Keratinocyte (primary cell): Measurements from ENCODE around the gene SCP2. TPM values are rescaled to one million over a fixed set of nuclear protein-coding genes. Genes with fewer than 3 reads are reported as not detected.

ENCODE experiments used
- DNase-seq: peaks from one replicate; pipeline ENCODE4 v3.0.0-alpha.2; 2011; ENCODE audit warnings: low read depth, missing footprints, low spot score
- FAIRE-seq: peaks from 2 replicates; lab custom pipeline; 2011; peaks lifted over from hg19 to GRCh38; lab: Jason Lieb, UNC
- H2AFZ ChIP-seq: 2 replicates; pipeline ENCODE4 v1.6.0; 2012; ENCODE audit warnings: low read length, control low read depth, inconsistent platforms; ENCODE audit not compliant: control insufficient read depth
- H3K27ac ChIP-seq: 2 replicates; pipeline ENCODE4 v1.5.1; 2011; ENCODE audit warnings: low read length; ENCODE audit not compliant: control insufficient read depth, insufficient read depth
- H3K27me3 ChIP-seq: 3 replicates; pipeline ENCODE4 v1.6.0; 2011; ENCODE audit warnings: low read length; ENCODE audit not compliant: control insufficient read depth, insufficient read depth; ENCODE audit errors: extremely low read depth
- H3K36me3 ChIP-seq, 2 experiments: 2 replicates in 1 of 2; 3 replicates in 1 of 2; pipeline ENCODE4 v1.5.1; 2011; ENCODE audit warnings: low read length in 2 of 2, mild to moderate bottlenecking in 1 of 2; ENCODE audit not compliant: control insufficient read depth in 2 of 2, insufficient read depth in 2 of 2; ENCODE audit errors: extremely low read depth in 1 of 2
- H3K4me1 ChIP-seq: 3 replicates; pipeline ENCODE4 v1.5.1; 2011; ENCODE audit warnings: low read length; ENCODE audit not compliant: control insufficient read depth, insufficient read depth; ENCODE audit errors: extremely low read depth
- H3K4me2 ChIP-seq: 3 replicates; pipeline ENCODE4 v1.6.0; 2011; ENCODE audit warnings: low read depth, low read length; ENCODE audit not compliant: control insufficient read depth, insufficient read depth; ENCODE audit errors: extremely low read depth
- H3K4me3 ChIP-seq, 3 experiments: fragments of 200-600 bp in 1 of 3; sonication (generic) in 1 of 3; 2 replicates in 2 of 3; 3 replicates in 1 of 3; pipeline ENCODE4 v1.5.1; 2011 to 2016; ENCODE audit warnings: low read length in 3 of 3, mild to moderate bottlenecking in 3 of 3, control low read depth in 2 of 3, inconsistent platforms in 1 of 3, low read depth in 1 of 3, mixed read lengths in 1 of 3, mixed run types in 1 of 3, moderate library complexity in 1 of 3; ENCODE audit not compliant: control insufficient read depth in 2 of 3, insufficient read depth in 2 of 3; ENCODE audit errors: extremely low read depth in 1 of 3
- H3K79me2 ChIP-seq: 2 replicates; pipeline ENCODE4 v1.6.0; 2012; ENCODE audit warnings: low read length; ENCODE audit not compliant: control insufficient read depth, insufficient read depth
- H3K9ac ChIP-seq: 3 replicates; pipeline ENCODE4 v1.6.0; 2011; ENCODE audit warnings: low read length; ENCODE audit not compliant: control insufficient read depth, insufficient read depth; ENCODE audit errors: extremely low read depth
- H3K9me1 ChIP-seq: 3 replicates; pipeline ENCODE4 v1.6.0; 2011; ENCODE audit warnings: low read length; ENCODE audit not compliant: control insufficient read depth, insufficient read depth; ENCODE audit errors: extremely low read depth
- H3K9me3 ChIP-seq: 2 replicates; pipeline ENCODE4 v1.5.1; 2012; ENCODE audit warnings: low read depth, low read length; ENCODE audit not compliant: control insufficient read depth
- H4K20me1 ChIP-seq: 3 replicates; pipeline ENCODE4 v1.6.0; 2011; ENCODE audit warnings: low read length; ENCODE audit not compliant: control insufficient read depth, insufficient read depth; ENCODE audit errors: extremely low read depth
- EZH2 ChIP-seq: IDR thresholded peaks from one replicate; pipeline ENCODE4 v1.6.1; 2012; ENCODE audit warnings: inconsistent platforms, mild to moderate bottlenecking, low read length, moderate library complexity
- dilution Hi-C: fragments of 300-500 bp; cut with MboI; formaldehyde crosslinking; loops from one replicate; pipeline ENCODE4 v1.7.0; 2020; ENCODE audit warnings: low sequenced_read_pairs; ENCODE audit not compliant: extremely low pct_ligation_motif_present
- polyA plus RNA-seq, 5 experiments: library from polyadenylated mRNA; depleted of rRNA in 3 of 5; stranded (reverse) in 3 of 5; stranded (forward) in 1 of 5; unstranded in 1 of 5; fragments of >200 nt; gene quantifications; 1 replicate in 1 of 5; 2 replicates in 3 of 5; 3 replicates in 1 of 5; pipeline versions ENCODE4 v1.2.1 to v1.2.3, GENCODE V29; 2011 to 2012; ENCODE audit warnings: missing spikeins in 2 of 5, low read depth in 1 of 5, low replicate concordance in 1 of 5
- TF ChIP-seq, protein P1 (sequence below), 3 experiments: IDR thresholded peaks in 1 of 3; conservative IDR thresholded peaks in 1 of 3; optimal IDR thresholded peaks in 1 of 3; 2 replicates in 2 of 3; 3 replicates in 1 of 3; pipeline versions ENCODE3 to v1.5.1; 2011; ENCODE audit warnings: low read length in 3 of 3, mild to moderate bottlenecking in 3 of 3, moderate library complexity in 2 of 3, control low read depth in 1 of 3, inconsistent platforms in 1 of 3; ENCODE audit not compliant: insufficient read depth in 2 of 3; ENCODE audit errors: extremely low read depth in 1 of 3

Gene SCP2
- polyA plus RNA-seq, 1 donor (not counting 4 experiments of a cell fraction or from before 2014, with no cell fraction given) = 116 TPM

DNA sequence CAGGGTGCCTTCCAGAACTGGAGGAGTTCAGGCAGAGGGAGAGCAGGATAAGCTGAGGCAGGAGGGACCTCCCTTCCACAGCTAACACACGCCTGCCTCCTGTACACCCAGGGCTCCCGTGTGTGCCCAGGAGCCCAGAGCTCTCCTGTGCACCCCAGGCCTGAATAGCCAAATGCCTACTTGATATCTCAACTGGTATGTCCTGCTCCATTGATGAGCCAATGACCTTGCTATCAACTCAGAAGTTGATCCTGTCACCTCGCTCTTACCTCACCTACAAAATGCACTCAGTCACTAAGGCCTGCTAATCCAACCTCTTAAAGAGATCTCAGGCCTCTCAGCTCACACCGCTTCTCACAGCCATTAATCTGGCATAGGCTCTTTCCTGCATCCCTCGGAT lies 12.6 kb upstream of the SCP2 start:
- no peaks in the 10 kb centered on the region for H4K20me1 ChIP-seq
- H2AFZ ChIP-seq = no peak overlapping the region
- no peaks in the 10 kb centered on the region for H3K4me1 ChIP-seq
- H3K9me1 ChIP-seq = no peaks in the 10 kb centered on the region
- dilution Hi-C loops = no loop called here
- H3K27me3 ChIP-seq = no peaks in the 10 kb centered on the region
- no peak overlapping the region for H3K4me3 ChIP-seq
- H3K79me2 ChIP-seq = no peaks in the 10 kb centered on the region
- DNase-seq = no peak
- no peak overlapping the region for H3K9ac ChIP-seq
- no peak for TF ChIP-seq EZH2
- TF ChIP-seq, protein P1, sequence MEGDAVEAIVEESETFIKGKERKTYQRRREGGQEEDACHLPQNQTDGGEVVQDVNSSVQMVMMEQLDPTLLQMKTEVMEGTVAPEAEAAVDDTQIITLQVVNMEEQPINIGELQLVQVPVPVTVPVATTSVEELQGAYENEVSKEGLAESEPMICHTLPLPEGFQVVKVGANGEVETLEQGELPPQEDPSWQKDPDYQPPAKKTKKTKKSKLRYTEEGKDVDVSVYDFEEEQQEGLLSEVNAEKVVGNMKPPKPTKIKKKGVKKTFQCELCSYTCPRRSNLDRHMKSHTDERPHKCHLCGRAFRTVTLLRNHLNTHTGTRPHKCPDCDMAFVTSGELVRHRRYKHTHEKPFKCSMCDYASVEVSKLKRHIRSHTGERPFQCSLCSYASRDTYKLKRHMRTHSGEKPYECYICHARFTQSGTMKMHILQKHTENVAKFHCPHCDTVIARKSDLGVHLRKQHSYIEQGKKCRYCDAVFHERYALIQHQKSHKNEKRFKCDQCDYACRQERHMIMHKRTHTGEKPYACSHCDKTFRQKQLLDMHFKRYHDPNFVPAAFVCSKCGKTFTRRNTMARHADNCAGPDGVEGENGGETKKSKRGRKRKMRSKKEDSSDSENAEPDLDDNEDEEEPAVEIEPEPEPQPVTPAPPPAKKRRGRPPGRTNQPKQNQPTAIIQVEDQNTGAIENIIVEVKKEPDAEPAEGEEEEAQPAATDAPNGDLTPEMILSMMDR (optimal IDR thresholded peaks at IDR 0.05 in 1 of 3, IDR thresholded peaks at IDR 0.05 in 1 of 3, conservative IDR thresholded peaks at IDR 0.05 in 1 of 3; ENCODE audit: extremely low read depth in 1 of 3, insufficient read depth in 2 of 3, low read length in 3 of 3) = no peak
- no peak overlapping the region for H3K27ac ChIP-seq
- H3K9me3 ChIP-seq = no peaks in the 10 kb centered on the region
- H3K36me3 ChIP-seq = peaks cover 0 to 2% of the 10 kb centered on the region in 2 experiments
- no peak for FAIRE-seq
- no peak overlapping the region for H3K4me2 ChIP-seq

DNA sequence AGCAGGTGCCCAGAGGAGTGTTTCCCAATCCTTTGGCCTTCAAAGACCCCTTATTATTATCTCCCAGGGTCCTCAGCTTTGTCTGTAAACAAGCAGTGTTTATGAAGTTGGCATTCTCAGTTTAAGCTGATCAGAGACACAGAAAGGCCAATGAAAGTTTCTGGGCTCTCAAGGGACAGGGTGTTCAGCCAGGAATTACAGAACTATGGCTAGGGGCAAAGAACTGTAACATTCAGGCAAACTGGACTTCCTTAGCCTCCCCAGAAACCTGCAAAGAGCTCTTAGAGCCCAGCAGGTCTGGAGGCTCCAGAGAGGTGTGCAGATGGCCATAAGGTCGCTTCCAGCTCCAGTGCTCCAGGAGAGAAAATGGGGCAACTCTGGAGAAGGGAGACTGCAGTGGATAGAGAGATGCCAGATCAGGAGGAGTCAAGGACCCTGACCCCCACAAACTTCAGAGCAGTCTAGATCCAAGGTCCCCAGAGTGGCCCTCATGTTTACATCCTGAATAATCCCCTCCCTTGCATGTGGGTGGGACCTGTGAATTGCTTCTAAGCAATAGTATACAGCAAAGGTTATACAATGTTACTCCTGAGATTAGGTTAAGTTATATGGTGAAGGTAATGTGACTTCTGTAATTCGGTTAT lies 11.7 kb upstream of the SCP2 start:
- no peak for DNase-seq
- TF ChIP-seq, protein P1 (optimal IDR thresholded peaks at IDR 0.05 in 1 of 3, IDR thresholded peaks at IDR 0.05 in 1 of 3, conservative IDR thresholded peaks at IDR 0.05 in 1 of 3; ENCODE audit: extremely low read depth in 1 of 3, insufficient read depth in 2 of 3, low read length in 3 of 3) = no peak
- TF ChIP-seq EZH2 = no peak
- Histone ChIP-seq H3K36me3 (peaks cover 0 to 2% of the 10 kb centered on the region in 2 experiments), H3K9ac (no peak overlapping the region), H4K20me1 (no peaks in the 10 kb centered on the region), H3K27ac (no peak overlapping the region), H3K4me1 (no peaks in the 10 kb centered on the region), H3K4me3 (no peak overlapping the region), H3K4me2 (no peak overlapping the region), H3K27me3 (no peaks in the 10 kb centered on the region), H3K79me2 (no peaks in the 10 kb centered on the region), H3K9me3 (no peaks in the 10 kb centered on the region), H2AFZ (no peak overlapping the region), H3K9me1 (no peaks in the 10 kb centered on the region)
- no peak for FAIRE-seq
- dilution Hi-C loops = no loop called here
